ENCODE measurements around the gene CACNG6. TPM values are rescaled to one million over a fixed set of nuclear protein-coding genes. Genes with fewer than 3 reads are reported as not detected.

CACNG6 gene
- total and polyA plus RNA-seq, 5 donors: not detected

- Histone ChIP-seq H3K9me3 (ENCODE audit: control insufficient read depth, low read length) (no peaks in the 10 kb centered on the region), H3K4me3 (ENCODE audit: low read length) (no peak overlapping the region), H3K4me1 (ENCODE audit: control insufficient read depth, insufficient read depth, low read length) (no peaks in the 10 kb centered on the region), H3K27ac (ENCODE audit: low read length) (no peak overlapping the region), H3K27me3 (ENCODE audit: control insufficient read depth, insufficient read depth) (no peaks in the 10 kb centered on the region)
- WGBS: 77% methylated on average over 6 of the region's 6 CpGs
- DNase-seq (no peak), ATAC-seq (no peak)
- intact Hi-C loops (cut with DNase I): no loop called here
These were observed 5.6 kb upstream of the CACNG6 start for GRCh38 chr19:53985863-53986262.

GRCh38 chr19:53988981-53989380, 2.5 kb upstream of the CACNG6 start:
- no peaks in the 10 kb centered on the region for H3K27me3 ChIP-seq (ENCODE audit: control insufficient read depth, insufficient read depth)

GRCh38 chr19:53989600-53990533, 1.6 kb upstream of the CACNG6 start:
- peak in 1 of 3 donors; percentile 56 for DNase-seq
- Histone ChIP-seq H3K27ac (ENCODE audit: low read length) (no peak overlapping the region), H3K27me3 (ENCODE audit: control insufficient read depth, insufficient read depth) (no peaks in the 10 kb centered on the region), H3K9me3 (ENCODE audit: control insufficient read depth, low read length) (no peaks in the 10 kb centered on the region), H3K4me1 (ENCODE audit: control insufficient read depth, insufficient read depth, low read length) (no peaks in the 10 kb centered on the region), H3K4me3 (ENCODE audit: low read length) (no peak overlapping the region)
- intact Hi-C loops (cut with DNase I): no loop called here
- 53% methylated on average over 22 of the region's 22 CpGs for WGBS
- ATAC-seq: peak; percentile 19 to 57

More at GRCh38 chr19:53988981-53989380, 2.5 kb upstream of the CACNG6 start:
- no peak for ATAC-seq
- intact Hi-C loops (cut with DNase I): no loop called here
- Histone ChIP-seq H3K4me3 (ENCODE audit: low read length) (no peak overlapping the region), H3K27ac (ENCODE audit: low read length) (no peak overlapping the region), H3K9me3 (ENCODE audit: control insufficient read depth, low read length) (no peaks in the 10 kb centered on the region), H3K4me1 (ENCODE audit: control insufficient read depth, insufficient read depth, low read length) (no peaks in the 10 kb centered on the region)
- no peak for DNase-seq
- WGBS: 88% methylated on average over 6 of the region's 6 CpGs

GRCh38 chr19:53992211-53992610, 774 bp downstream of the CACNG6 start:
- no peak for DNase-seq
- Histone ChIP-seq H3K27ac (ENCODE audit: low read length) (no peak overlapping the region), H3K27me3 (ENCODE audit: control insufficient read depth, insufficient read depth) (no peaks in the 10 kb centered on the region), H3K4me3 (ENCODE audit: low read length) (no peak overlapping the region), H3K9me3 (ENCODE audit: control insufficient read depth, low read length) (no peaks in the 10 kb centered on the region), H3K4me1 (ENCODE audit: control insufficient read depth, insufficient read depth, low read length) (no peaks in the 10 kb centered on the region)
- ATAC-seq: no peak
- 75% methylated on average over 9 of the region's 9 CpGs for WGBS
- intact Hi-C loops (cut with DNase I): no loop called here

- Histone ChIP-seq H3K4me3 (ENCODE audit: low read length) (no peak overlapping the region), H3K4me1 (ENCODE audit: control insufficient read depth, insufficient read depth, low read length) (no peaks in the 10 kb centered on the region), H3K27me3 (ENCODE audit: control insufficient read depth, insufficient read depth) (no peaks in the 10 kb centered on the region), H3K9me3 (ENCODE audit: control insufficient read depth, low read length) (no peaks in the 10 kb centered on the region), H3K27ac (ENCODE audit: low read length) (no peak overlapping the region)
- intact Hi-C loops (cut with DNase I): no loop called here
- 28% methylated on average over 43 of the region's 43 CpGs for WGBS
- ATAC-seq (no peak), DNase-seq (no peak)
These were observed 1.4 kb downstream of the CACNG6 start for GRCh38 chr19:53992815-53993214.

GRCh38 chr19:53993448-53993847, 2.0 kb downstream of the CACNG6 start:
- 72% methylated on average over 3 of the region's 3 CpGs for WGBS
- Histone ChIP-seq H3K4me1 (ENCODE audit: control insufficient read depth, insufficient read depth, low read length) (no peaks in the 10 kb centered on the region), H3K27ac (ENCODE audit: low read length) (no peak overlapping the region), H3K27me3 (ENCODE audit: control insufficient read depth, insufficient read depth) (no peaks in the 10 kb centered on the region), H3K9me3 (ENCODE audit: control insufficient read depth, low read length) (no peaks in the 10 kb centered on the region), H3K4me3 (ENCODE audit: low read length) (no peak overlapping the region)
- peak in 1 of 2 donors; percentile 9 for ATAC-seq
- intact Hi-C loops (cut with DNase I): no loop called here
- DNase-seq: no peak

GRCh38 chr19:53994811-53995210, 3.4 kb downstream of the CACNG6 start:
- 68% methylated on average over 5 of the region's 5 CpGs for WGBS
- no peak overlapping the region for H3K27ac ChIP-seq (ENCODE audit: low read length)

GRCh38 chr19:53998223-53998622, 6.8 kb downstream of the CACNG6 start:
- Histone ChIP-seq H3K9me3 (ENCODE audit: control insufficient read depth, low read length) (no peaks in the 10 kb centered on the region), H3K4me3 (ENCODE audit: low read length) (no peak overlapping the region), H3K4me1 (ENCODE audit: control insufficient read depth, insufficient read depth, low read length) (no peaks in the 10 kb centered on the region), H3K27ac (ENCODE audit: low read length) (no peak overlapping the region), H3K27me3 (ENCODE audit: control insufficient read depth, insufficient read depth) (no peaks in the 10 kb centered on the region)
- DNase-seq: no peak
- intact Hi-C loops (cut with DNase I): no loop called here
- WGBS: 36% methylated on average over 7 of the region's 7 CpGs
- no peak for ATAC-seq

More at GRCh38 chr19:53994811-53995210, 3.4 kb downstream of the CACNG6 start:
- ATAC-seq (no peak), DNase-seq (no peak)
- Histone ChIP-seq H3K4me1 (ENCODE audit: control insufficient read depth, insufficient read depth, low read length) (no peaks in the 10 kb centered on the region), H3K4me3 (ENCODE audit: low read length) (no peak overlapping the region), H3K9me3 (ENCODE audit: control insufficient read depth, low read length) (no peaks in the 10 kb centered on the region), H3K27me3 (ENCODE audit: control insufficient read depth, insufficient read depth) (no peaks in the 10 kb centered on the region)
- intact Hi-C loops (cut with DNase I): no loop called here

- H3K27me3 ChIP-seq (ENCODE audit: control insufficient read depth, insufficient read depth): no peaks in the 10 kb centered on the region
- no peak for DNase-seq
- H3K4me3 ChIP-seq (ENCODE audit: low read length): no peak overlapping the region
- ATAC-seq: no peak
- intact Hi-C loops (cut with DNase I): no loop called here
- H3K9me3 ChIP-seq (ENCODE audit: control insufficient read depth, low read length): no peaks in the 10 kb centered on the region
- H3K4me1 ChIP-seq (ENCODE audit: control insufficient read depth, insufficient read depth, low read length): no peaks in the 10 kb centered on the region
- WGBS: 73% methylated on average over 5 of the region's 5 CpGs
- no peak overlapping the region for H3K27ac ChIP-seq (ENCODE audit: low read length)
These were observed 8.3 kb downstream of the CACNG6 start for GRCh38 chr19:53999694-54000093.

- Histone ChIP-seq H3K27ac (ENCODE audit: low read length) (no peak overlapping the region), H3K4me1 (ENCODE audit: control insufficient read depth, insufficient read depth, low read length) (no peaks in the 10 kb centered on the region), H3K27me3 (ENCODE audit: control insufficient read depth, insufficient read depth) (no peaks in the 10 kb centered on the region), H3K4me3 (ENCODE audit: low read length) (no peak overlapping the region), H3K9me3 (ENCODE audit: control insufficient read depth, low read length) (no peaks in the 10 kb centered on the region)
- no peak for ATAC-seq
- DNase-seq: no peak
- intact Hi-C loops (cut with DNase I): no loop called here
- WGBS: 64% methylated on average over 2 of the region's 2 CpGs
These were observed 10.1 kb downstream of the CACNG6 start for GRCh38 chr19:54001496-54001895.

GRCh38 chr19:54002495-54003315, 11.3 kb downstream of the CACNG6 start:
- no peaks in the 10 kb centered on the region for H3K9me3 ChIP-seq (ENCODE audit: control insufficient read depth, low read length)
- no peak for ATAC-seq
- no peak overlapping the region for H3K27ac ChIP-seq (ENCODE audit: low read length)
- no peaks in the 10 kb centered on the region for H3K4me1 ChIP-seq (ENCODE audit: control insufficient read depth, insufficient read depth, low read length)
- intact Hi-C loops (cut with DNase I): no loop called here
- no peaks in the 10 kb centered on the region for H3K27me3 ChIP-seq (ENCODE audit: control insufficient read depth, insufficient read depth)
- DNase-seq: no peak
- 73% methylated on average over 10 of the region's 10 CpGs for WGBS
- H3K4me3 ChIP-seq (ENCODE audit: low read length): no peak overlapping the region

Data from right cardiac atrium (tissue), 5 donors.